Peyer's patch (tissue), 4 donors: ENCODE data around the gene FDX1.
A peak's percentile ranks its signal among the peaks of the same experiment; 100 is the strongest.

Source experiments
- CTCF ChIP-seq, 6 experiments: fragments of 450-650 bp in 4 of 6; fragments of 200-600 bp in 2 of 6; sonication (generic) in 1 of 6; IDR thresholded peaks; one replicate each; pipeline ENCODE4 v1.5.1; 2017 to 2019; ENCODE audit warnings: antibody characterized with exemption in 6 of 6, mild to moderate bottlenecking in 3 of 6, moderate library complexity in 1 of 6
- POLR2A ChIP-seq, 2 donors: fragments of 450-650 bp; IDR thresholded peaks; one replicate each; pipeline ENCODE4 v1.5.1; 2017; ENCODE audit warnings: antibody characterized with exemption in 2 of 2, mild to moderate bottlenecking in 2 of 2, moderate library complexity in 2 of 2

DNA sequence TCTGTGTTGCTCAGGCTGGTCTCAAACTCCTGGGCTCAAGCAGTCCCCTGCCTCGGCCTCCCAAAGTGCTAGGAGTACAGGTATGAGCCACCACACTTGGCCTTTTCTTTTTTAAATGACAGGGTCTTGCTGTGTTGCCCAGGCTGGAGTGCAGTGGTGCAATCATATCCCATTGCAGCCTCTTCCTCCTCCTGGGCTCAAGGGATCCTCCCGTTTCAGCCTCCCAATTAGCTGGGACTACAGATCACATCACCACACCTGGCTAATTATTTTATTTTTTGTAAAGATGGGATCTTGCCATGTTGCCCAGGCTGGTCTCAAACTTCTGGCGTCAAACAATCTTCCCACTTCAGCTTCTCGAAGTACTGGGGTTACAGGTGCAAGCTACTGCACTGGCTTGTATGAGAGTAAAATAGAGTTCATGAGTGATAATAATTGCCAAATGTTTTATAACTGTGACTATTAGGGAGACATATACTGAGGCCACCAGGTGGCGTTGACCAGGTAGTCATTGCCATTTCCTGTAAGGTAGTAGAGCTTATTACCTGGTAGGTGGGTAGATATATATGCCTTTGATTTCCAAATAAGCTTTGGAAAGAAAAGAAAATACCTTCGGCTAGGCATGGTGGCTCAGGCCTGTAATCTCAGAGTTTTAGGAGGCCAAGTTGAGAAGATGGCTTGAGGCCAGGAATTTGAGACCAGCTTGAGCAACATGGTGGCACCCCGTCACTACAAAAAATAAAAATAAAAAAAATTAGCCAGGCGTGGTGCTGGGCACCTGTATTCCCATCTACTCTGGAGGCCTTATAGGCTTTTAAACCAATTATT is 5.4 kb downstream of the FDX1 start:
- TF ChIP-seq POLR2A (IDR thresholded peaks at IDR 0.05) (no peak), CTCF (IDR thresholded peaks at IDR 0.05) (peak in 5 of 6 experiments; percentile 21 to 69 (median 55))
